ENCODE results near the gene ENPP3. TPM values are rescaled to one million over a fixed set of nuclear protein-coding genes. Genes with fewer than 3 reads are reported as not detected.

ENPP3 gene
- polyA plus RNA-seq, 3 donors = not detected

DNA sequence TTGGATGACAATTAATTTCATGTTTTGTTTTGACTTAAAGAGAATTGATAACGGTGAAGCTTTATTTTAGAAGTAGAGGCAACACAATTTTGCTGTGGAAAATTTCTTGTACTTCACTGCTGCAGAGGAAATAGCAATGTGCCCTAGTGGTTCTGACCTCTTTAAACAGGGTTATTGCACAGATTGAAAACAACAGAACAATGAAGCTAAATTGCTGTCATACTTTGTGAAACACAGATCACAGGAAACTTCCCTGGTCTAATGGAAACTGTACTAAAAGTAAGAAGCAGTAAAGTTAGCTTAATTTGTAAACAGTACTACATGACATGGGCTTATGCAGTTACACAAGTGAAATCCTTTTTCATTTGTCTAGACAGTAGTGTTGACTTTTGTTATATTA is 32.8 kb downstream of the ENPP3 start:
- Histone ChIP-seq H3K36me3 (replicated peaks in 1 of 2; ENCODE audit: control insufficient read depth in 1 of 2, insufficient read depth in 2 of 2, low read length in 2 of 2) (no peaks in the 10 kb centered on the region), H3K4me1 (ENCODE audit: control insufficient read depth in 1 of 2, insufficient read depth in 2 of 2, low read length in 2 of 2) (no peaks in the 10 kb centered on the region), H3K4me3 (replicated peaks in 1 of 3; ENCODE audit: low read depth in 2 of 3, low read length in 3 of 3) (no peak overlapping the region), H3K9me3 (replicated peaks in 1 of 2; ENCODE audit: control insufficient read depth in 1 of 2, insufficient read depth in 1 of 2, low read length in 2 of 2) (no peaks in the 10 kb centered on the region), H2AFZ (ENCODE audit: insufficient read depth, low read depth, low read length, poor library complexity, severe bottlenecking) (no peak overlapping the region), H3K9ac (ENCODE audit: insufficient read depth, low read length, poor library complexity, severe bottlenecking) (no peak overlapping the region), H3K4me2 (replicated peaks; ENCODE audit: extremely low read depth, low read length, poor library complexity, severe bottlenecking) (no peak overlapping the region), H3K79me2 (ENCODE audit: insufficient read depth, low read length) (no peaks in the 10 kb centered on the region), H3K27me3 (ENCODE audit: control insufficient read depth in 2 of 2, insufficient read depth in 2 of 2, low read length in 2 of 2) (no peaks in the 10 kb centered on the region), H4K20me1 (ENCODE audit: insufficient read depth, low read length) (no peaks in the 10 kb centered on the region), H3K27ac (ENCODE audit: low read depth in 1 of 2, low read length in 2 of 2) (no peak overlapping the region)
- H3K9me3 Mint-ChIP-seq = no peaks in the 10 kb centered on the region
- no peak overlapping the region for H3K27ac Mint-ChIP-seq
- H3K4me3 Mint-ChIP-seq = no peak overlapping the region
- no peaks in the 10 kb centered on the region for H3K36me3 Mint-ChIP-seq
- TF ChIP-seq, protein P1, sequence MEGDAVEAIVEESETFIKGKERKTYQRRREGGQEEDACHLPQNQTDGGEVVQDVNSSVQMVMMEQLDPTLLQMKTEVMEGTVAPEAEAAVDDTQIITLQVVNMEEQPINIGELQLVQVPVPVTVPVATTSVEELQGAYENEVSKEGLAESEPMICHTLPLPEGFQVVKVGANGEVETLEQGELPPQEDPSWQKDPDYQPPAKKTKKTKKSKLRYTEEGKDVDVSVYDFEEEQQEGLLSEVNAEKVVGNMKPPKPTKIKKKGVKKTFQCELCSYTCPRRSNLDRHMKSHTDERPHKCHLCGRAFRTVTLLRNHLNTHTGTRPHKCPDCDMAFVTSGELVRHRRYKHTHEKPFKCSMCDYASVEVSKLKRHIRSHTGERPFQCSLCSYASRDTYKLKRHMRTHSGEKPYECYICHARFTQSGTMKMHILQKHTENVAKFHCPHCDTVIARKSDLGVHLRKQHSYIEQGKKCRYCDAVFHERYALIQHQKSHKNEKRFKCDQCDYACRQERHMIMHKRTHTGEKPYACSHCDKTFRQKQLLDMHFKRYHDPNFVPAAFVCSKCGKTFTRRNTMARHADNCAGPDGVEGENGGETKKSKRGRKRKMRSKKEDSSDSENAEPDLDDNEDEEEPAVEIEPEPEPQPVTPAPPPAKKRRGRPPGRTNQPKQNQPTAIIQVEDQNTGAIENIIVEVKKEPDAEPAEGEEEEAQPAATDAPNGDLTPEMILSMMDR (IDR thresholded peaks at IDR 0.05) = no peak
- DNase-seq = no peak
- WGBS (ENCODE audit: insufficient coverage) = 83% methylated on average over 1 of the region's 1 CpG
- H3K27me3 Mint-ChIP-seq (ENCODE audit: low read depth in 3 of 3) = peaks cover 0 to 3% (median 2%) of the 10 kb centered on the region in 3 donors
- intact Hi-C loops (cut with micrococcal nuclease) = no loop called here
- no peaks in the 10 kb centered on the region for H3K4me1 Mint-ChIP-seq

DNA sequence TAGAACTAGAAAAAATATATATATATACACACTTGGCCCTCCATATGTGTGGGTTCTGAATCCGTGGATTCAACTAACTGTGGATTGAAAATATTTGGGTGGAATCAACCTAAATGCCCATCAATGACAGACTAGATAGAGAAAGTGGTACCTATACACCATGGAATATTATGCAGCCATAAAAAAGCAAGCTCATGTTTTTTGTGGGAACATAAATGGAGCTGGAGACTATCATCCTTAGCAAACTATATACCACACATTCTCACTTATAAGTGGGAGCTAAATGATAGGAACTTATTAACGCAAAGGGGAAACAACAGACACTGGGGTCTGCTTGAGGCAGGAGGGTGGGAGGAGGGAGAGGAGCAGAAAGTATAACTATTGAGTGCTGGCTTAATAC is 36.1 kb downstream of the ENPP3 start:
- DNase-seq = no peak
- Mint-ChIP-seq H3K9me3 (peaks cover 0 to 4% (median 0%) of the 10 kb centered on the region in 7 donors), H3K4me3 (no peak overlapping the region), H3K36me3 (no peaks in the 10 kb centered on the region), H3K27me3 (ENCODE audit: low read depth in 3 of 3) (peaks cover 1 to 5% (median 4%) of the 10 kb centered on the region in 3 donors), H3K4me1 (no peaks in the 10 kb centered on the region), H3K27ac (no peak overlapping the region)
- TF ChIP-seq, protein P1 (IDR thresholded peaks at IDR 0.05) = no peak
- H3K36me3 ChIP-seq (replicated peaks in 1 of 2; ENCODE audit: control insufficient read depth in 1 of 2, insufficient read depth in 2 of 2, low read length in 2 of 2) = no peaks in the 10 kb centered on the region
- H3K4me2 ChIP-seq (replicated peaks; ENCODE audit: extremely low read depth, low read length, poor library complexity, severe bottlenecking) = no peak overlapping the region
- H3K4me3 ChIP-seq (replicated peaks in 1 of 3; ENCODE audit: low read depth in 2 of 3, low read length in 3 of 3) = no peak overlapping the region
- no peaks in the 10 kb centered on the region for H4K20me1 ChIP-seq (ENCODE audit: insufficient read depth, low read length)
- intact Hi-C loops (cut with micrococcal nuclease) = no loop called here
- no CpG with 5 or more reads among the region's 2 CpGs for WGBS (ENCODE audit: insufficient coverage)
- no peak overlapping the region for H2AFZ ChIP-seq (ENCODE audit: insufficient read depth, low read depth, low read length, poor library complexity, severe bottlenecking)
- H3K27me3 ChIP-seq (ENCODE audit: control insufficient read depth in 2 of 2, insufficient read depth in 2 of 2, low read length in 2 of 2) = no peaks in the 10 kb centered on the region
- no peak overlapping the region for H3K9ac ChIP-seq (ENCODE audit: insufficient read depth, low read length, poor library complexity, severe bottlenecking)
- no peaks in the 10 kb centered on the region for H3K79me2 ChIP-seq (ENCODE audit: insufficient read depth, low read length)
- no peaks in the 10 kb centered on the region for H3K4me1 ChIP-seq (ENCODE audit: control insufficient read depth in 1 of 2, insufficient read depth in 2 of 2, low read length in 2 of 2)
- H3K9me3 ChIP-seq (replicated peaks in 1 of 2; ENCODE audit: control insufficient read depth in 1 of 2, insufficient read depth in 1 of 2, low read length in 2 of 2) = no peaks in the 10 kb centered on the region
- H3K27ac ChIP-seq (ENCODE audit: low read depth in 1 of 2, low read length in 2 of 2) = no peak overlapping the region

Data from CD14-positive monocyte (primary cell).